ENCODE data around the gene RARRES2.
A peak's percentile ranks its signal among the peaks of the same experiment; 100 is the strongest.

RARRES2 gene

GRCh38 chr7:150357270-150357669 lies 15.8 kb upstream of the RARRES2 start:
- H3K4me2 ChIP-seq (ENCODE audit: low read length), result no peak overlapping the region
- no peak overlapping the region for H3K23ac ChIP-seq (ENCODE audit: low read length)
- no peak overlapping the region for H4K12ac ChIP-seq (ENCODE audit: low read depth, low read length)
- H3K14ac ChIP-seq (ENCODE audit: low read length), result peak overlapping the region; percentile 36
- H3K4me3 ChIP-seq (ENCODE audit: low read depth, low read length), result no peak overlapping the region
- peak in 1 of 2 donors; percentile 42 for DNase-seq
- peak overlapping the region; percentile 54 for H2BK120ac ChIP-seq (ENCODE audit: insufficient read depth, low read length, poor library complexity)
- H4K8ac ChIP-seq (ENCODE audit: low read depth, low read length), result peak overlapping the region; percentile 34
- H2AFZ ChIP-seq (ENCODE audit: insufficient read depth, low read length, poor library complexity), result no peak overlapping the region
- peaks cover 11 to 16% of the 10 kb centered on the region in 2 experiments for H3K4me1 ChIP-seq (ENCODE audit: control insufficient read depth in 1 of 2, insufficient read depth in 2 of 2, low read length in 2 of 2)
- peaks cover 8% of the 10 kb centered on the region for H3K9me3 ChIP-seq (ENCODE audit: insufficient read depth, low read depth, low read length)
- H3K9ac ChIP-seq (ENCODE audit: low read length), result no peak overlapping the region
- H3K18ac ChIP-seq (ENCODE audit: low read length), result peak overlapping the region; percentile 77
- no CpG with 5 or more reads among the region's 9 CpGs for WGBS (ENCODE audit: extremely low coverage, insufficient coverage, insufficient read length)
- no peaks in the 10 kb centered on the region for H3K36me3 ChIP-seq (ENCODE audit: control insufficient read depth in 1 of 2, insufficient read depth in 2 of 2, low read length in 2 of 2)
- peak overlapping the region; percentile 71 for H4K91ac ChIP-seq (ENCODE audit: low read depth, low read length)
- H3K79me2 ChIP-seq (ENCODE audit: control insufficient read depth, insufficient read depth, low read length, poor library complexity), result no peaks in the 10 kb centered on the region
- H2AK5ac ChIP-seq (ENCODE audit: low read length), result peak overlapping the region; percentile 7
- no peak overlapping the region for H2BK5ac ChIP-seq (ENCODE audit: low read depth, low read length, poor library complexity)
- H3K4ac ChIP-seq (ENCODE audit: low read depth, low read length), result no peak overlapping the region
- H3K27ac ChIP-seq (ENCODE audit: low read depth, low read length), result no peak overlapping the region
- H3K79me1 ChIP-seq (ENCODE audit: low read length), result peaks cover 15% of the 10 kb centered on the region
- no peaks in the 10 kb centered on the region for H3K27me3 ChIP-seq (ENCODE audit: insufficient read depth, low read length)
- H2BK12ac ChIP-seq (ENCODE audit: low read length), result peak overlapping the region; percentile 93

GRCh38 chr7:150356265-150356897 lies 15.0 kb upstream of the RARRES2 start:
- Histone ChIP-seq H2AK5ac (ENCODE audit: low read length) (peak overlapping the region; percentile 79), H3K9ac (ENCODE audit: low read length) (no peak overlapping the region), H2BK120ac (ENCODE audit: insufficient read depth, low read length, poor library complexity) (peak overlapping the region; percentile 58), H4K8ac (ENCODE audit: low read depth, low read length) (peak overlapping the region; percentile 58), H2BK12ac (ENCODE audit: low read length) (peak overlapping the region; percentile 87), H3K36me3 (ENCODE audit: control insufficient read depth in 1 of 2, insufficient read depth in 2 of 2, low read length in 2 of 2) (no peaks in the 10 kb centered on the region), H3K14ac (ENCODE audit: low read length) (no peak overlapping the region), H3K18ac (ENCODE audit: low read length) (no peak overlapping the region), H3K79me2 (ENCODE audit: control insufficient read depth, insufficient read depth, low read length, poor library complexity) (no peaks in the 10 kb centered on the region), H3K4me2 (ENCODE audit: low read length) (no peak overlapping the region), H3K79me1 (ENCODE audit: low read length) (peaks cover 9% of the 10 kb centered on the region), H3K4me1 (ENCODE audit: control insufficient read depth in 1 of 2, insufficient read depth in 2 of 2, low read length in 2 of 2) (peaks cover 5 to 7% of the 10 kb centered on the region in 2 experiments), H3K23ac (ENCODE audit: low read length) (no peak overlapping the region), H3K9me3 (ENCODE audit: insufficient read depth, low read depth, low read length) (peaks cover 8% of the 10 kb centered on the region), H3K4me3 (ENCODE audit: low read depth, low read length) (no peak overlapping the region), H3K27ac (ENCODE audit: low read depth, low read length) (no peak overlapping the region), H3K27me3 (ENCODE audit: insufficient read depth, low read length) (no peaks in the 10 kb centered on the region), H2BK5ac (ENCODE audit: low read depth, low read length, poor library complexity) (no peak overlapping the region), H3K4ac (ENCODE audit: low read depth, low read length) (no peak overlapping the region), H4K91ac (ENCODE audit: low read depth, low read length) (peak overlapping the region; percentile 51), H4K12ac (ENCODE audit: low read depth, low read length) (no peak overlapping the region), H2AFZ (ENCODE audit: insufficient read depth, low read length, poor library complexity) (no peak overlapping the region)
- no CpG with 5 or more reads among the region's 6 CpGs for WGBS (ENCODE audit: extremely low coverage, insufficient coverage, insufficient read length)
- DNase-seq, result peak in 1 of 2 donors; percentile 60

DNA sequence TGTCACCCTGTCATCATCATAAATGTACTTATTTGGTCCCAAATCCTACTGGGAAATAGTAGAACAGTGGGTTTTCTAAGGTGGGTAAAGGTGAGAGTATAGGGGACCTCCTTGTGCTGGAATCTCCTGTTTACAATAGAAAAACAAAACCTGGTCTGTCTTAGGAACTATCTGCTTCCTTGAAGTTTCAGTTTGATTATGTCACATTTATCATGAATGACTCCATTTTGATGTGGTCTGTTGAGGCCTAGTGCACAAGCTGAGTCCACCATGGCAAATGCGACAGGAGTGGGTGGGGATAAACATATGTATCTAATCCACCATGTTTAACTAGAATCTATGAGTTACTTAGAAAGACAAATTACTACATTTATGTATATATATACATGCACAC lies 14.2 kb upstream of the RARRES2 start:
- Histone ChIP-seq H3K27me3 (ENCODE audit: insufficient read depth, low read length) (no peaks in the 10 kb centered on the region), H4K91ac (ENCODE audit: low read depth, low read length) (no peak overlapping the region), H3K36me3 (ENCODE audit: control insufficient read depth in 1 of 2, insufficient read depth in 2 of 2, low read length in 2 of 2) (no peaks in the 10 kb centered on the region), H3K14ac (ENCODE audit: low read length) (no peak overlapping the region), H3K4me3 (ENCODE audit: low read depth, low read length) (no peak overlapping the region), H3K79me1 (ENCODE audit: low read length) (peaks cover 7% of the 10 kb centered on the region), H3K18ac (ENCODE audit: low read length) (no peak overlapping the region), H2AK5ac (ENCODE audit: low read length) (no peak overlapping the region), H2BK5ac (ENCODE audit: low read depth, low read length, poor library complexity) (no peak overlapping the region), H2BK12ac (ENCODE audit: low read length) (no peak overlapping the region), H3K9ac (ENCODE audit: low read length) (no peak overlapping the region), H3K4ac (ENCODE audit: low read depth, low read length) (no peak overlapping the region), H2AFZ (ENCODE audit: insufficient read depth, low read length, poor library complexity) (no peak overlapping the region), H3K4me1 (ENCODE audit: control insufficient read depth in 1 of 2, insufficient read depth in 2 of 2, low read length in 2 of 2) (peaks cover 4 to 6% of the 10 kb centered on the region in 2 experiments), H3K79me2 (ENCODE audit: control insufficient read depth, insufficient read depth, low read length, poor library complexity) (no peaks in the 10 kb centered on the region), H3K9me3 (ENCODE audit: insufficient read depth, low read depth, low read length) (peaks cover 8% of the 10 kb centered on the region), H4K12ac (ENCODE audit: low read depth, low read length) (no peak overlapping the region), H3K23ac (ENCODE audit: low read length) (no peak overlapping the region), H4K8ac (ENCODE audit: low read depth, low read length) (no peak overlapping the region), H2BK120ac (ENCODE audit: insufficient read depth, low read length, poor library complexity) (no peak overlapping the region), H3K4me2 (ENCODE audit: low read length) (no peak overlapping the region), H3K27ac (ENCODE audit: low read depth, low read length) (no peak overlapping the region)
- WGBS (ENCODE audit: extremely low coverage, insufficient coverage, insufficient read length), result no CpG with 5 or more reads among the region's 1 CpG
- DNase-seq, result no peak

DNA sequence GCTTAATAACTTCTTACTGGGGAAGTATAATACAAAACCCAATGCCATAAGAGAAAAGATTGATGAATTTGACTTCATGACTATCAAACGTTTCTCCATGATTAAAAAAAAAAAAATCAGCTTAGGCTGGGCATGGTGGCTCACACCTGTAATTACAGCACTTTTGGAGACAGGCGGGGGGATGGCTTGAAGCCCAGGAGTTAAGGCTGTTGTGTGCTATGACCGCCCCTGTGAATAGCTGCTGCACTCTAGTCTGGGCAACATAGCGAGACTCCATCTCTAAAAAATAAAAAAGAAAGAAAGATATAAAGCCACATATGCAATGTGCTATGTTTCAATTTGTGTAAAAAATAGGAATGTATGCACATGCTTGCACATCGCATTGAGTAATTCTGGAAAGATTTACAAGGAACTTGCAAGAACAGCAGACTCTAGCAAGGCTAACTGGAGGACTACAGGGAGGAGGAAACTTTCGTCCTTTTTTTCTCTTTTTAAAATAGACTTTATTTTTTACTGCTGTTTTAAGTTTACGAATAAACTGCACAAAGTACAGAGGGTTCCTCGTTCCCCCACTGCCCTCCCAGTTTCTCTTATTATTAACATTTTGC lies 10.3 kb upstream of the RARRES2 start:
- no peak overlapping the region for H3K14ac ChIP-seq (ENCODE audit: low read length)
- no peak overlapping the region for H4K91ac ChIP-seq (ENCODE audit: low read depth, low read length)
- H3K27ac ChIP-seq (ENCODE audit: low read depth, low read length), result no peak overlapping the region
- H3K4me1 ChIP-seq (ENCODE audit: control insufficient read depth in 1 of 2, insufficient read depth in 2 of 2, low read length in 2 of 2), result peaks cover 0 to 3% of the 10 kb centered on the region in 2 experiments
- no peak overlapping the region for H2BK5ac ChIP-seq (ENCODE audit: low read depth, low read length, poor library complexity)
- H3K18ac ChIP-seq (ENCODE audit: low read length), result no peak overlapping the region
- no peak overlapping the region for H3K4me3 ChIP-seq (ENCODE audit: low read depth, low read length)
- H3K79me2 ChIP-seq (ENCODE audit: control insufficient read depth, insufficient read depth, low read length, poor library complexity), result no peaks in the 10 kb centered on the region
- H4K8ac ChIP-seq (ENCODE audit: low read depth, low read length), result no peak overlapping the region
- H2AK5ac ChIP-seq (ENCODE audit: low read length), result no peak overlapping the region
- H3K4me2 ChIP-seq (ENCODE audit: low read length), result no peak overlapping the region
- peak in 1 of 2 donors; percentile 69 for DNase-seq
- H3K79me1 ChIP-seq (ENCODE audit: low read length), result no peaks in the 10 kb centered on the region
- no peaks in the 10 kb centered on the region for H3K27me3 ChIP-seq (ENCODE audit: insufficient read depth, low read length)
- H3K9me3 ChIP-seq (ENCODE audit: insufficient read depth, low read depth, low read length), result peaks cover 1% of the 10 kb centered on the region
- H3K4ac ChIP-seq (ENCODE audit: low read depth, low read length), result no peak overlapping the region
- no peak overlapping the region for H3K9ac ChIP-seq (ENCODE audit: low read length)
- H2BK12ac ChIP-seq (ENCODE audit: low read length), result no peak overlapping the region
- H2AFZ ChIP-seq (ENCODE audit: insufficient read depth, low read length, poor library complexity), result no peak overlapping the region
- no peak overlapping the region for H4K12ac ChIP-seq (ENCODE audit: low read depth, low read length)
- no peak overlapping the region for H2BK120ac ChIP-seq (ENCODE audit: insufficient read depth, low read length, poor library complexity)
- H3K23ac ChIP-seq (ENCODE audit: low read length), result no peak overlapping the region
- H3K36me3 ChIP-seq (ENCODE audit: control insufficient read depth in 1 of 2, insufficient read depth in 2 of 2, low read length in 2 of 2), result no peaks in the 10 kb centered on the region
- no CpG with 5 or more reads among the region's 8 CpGs for WGBS (ENCODE audit: extremely low coverage, insufficient coverage, insufficient read length)

Measured in trophoblast cell (in vitro differentiated cells and primary cell).